Body of pancreas (tissue), 4 donors: ENCODE measurements around the gene SV2B.

ENCODE experiments used
- POLR2A ChIP-seq, 3 donors: fragments of 450-650 bp; IDR thresholded peaks; one replicate each; pipeline ENCODE4 v1.6.1; 2016; ENCODE audit warnings: antibody characterized with exemption in 3 of 3, mild to moderate bottlenecking in 2 of 3
- TF ChIP-seq, protein P1 (sequence below), 7 experiments: fragments of 450-650 bp in 4 of 7; fragments of 200-600 bp in 3 of 7; sonication (generic) in 3 of 7; IDR thresholded peaks; one replicate each; pipeline ENCODE4 v1.5.1; 2016 to 2019; ENCODE audit warnings: antibody characterized with exemption in 7 of 7

DNA sequence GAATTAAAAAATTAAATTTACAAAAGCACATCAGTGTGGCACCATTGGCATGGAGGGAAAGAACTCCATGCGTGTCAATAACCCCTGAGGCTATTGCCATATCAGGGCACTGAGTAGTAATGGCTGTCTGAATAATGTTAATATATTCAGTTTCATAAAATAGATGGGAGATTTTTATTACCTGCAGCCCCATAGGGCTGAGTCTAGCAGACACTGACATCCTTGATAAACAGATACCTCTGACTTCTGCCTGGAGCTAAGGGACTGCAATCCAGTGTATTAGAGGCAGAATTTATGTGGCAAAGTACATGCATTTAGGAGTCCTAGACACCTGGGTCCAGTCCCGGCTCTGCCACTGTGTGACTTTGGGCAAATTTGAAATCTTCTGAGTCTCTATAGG, 38.8 kb upstream of the SV2B start:
- TF ChIP-seq, protein P1, sequence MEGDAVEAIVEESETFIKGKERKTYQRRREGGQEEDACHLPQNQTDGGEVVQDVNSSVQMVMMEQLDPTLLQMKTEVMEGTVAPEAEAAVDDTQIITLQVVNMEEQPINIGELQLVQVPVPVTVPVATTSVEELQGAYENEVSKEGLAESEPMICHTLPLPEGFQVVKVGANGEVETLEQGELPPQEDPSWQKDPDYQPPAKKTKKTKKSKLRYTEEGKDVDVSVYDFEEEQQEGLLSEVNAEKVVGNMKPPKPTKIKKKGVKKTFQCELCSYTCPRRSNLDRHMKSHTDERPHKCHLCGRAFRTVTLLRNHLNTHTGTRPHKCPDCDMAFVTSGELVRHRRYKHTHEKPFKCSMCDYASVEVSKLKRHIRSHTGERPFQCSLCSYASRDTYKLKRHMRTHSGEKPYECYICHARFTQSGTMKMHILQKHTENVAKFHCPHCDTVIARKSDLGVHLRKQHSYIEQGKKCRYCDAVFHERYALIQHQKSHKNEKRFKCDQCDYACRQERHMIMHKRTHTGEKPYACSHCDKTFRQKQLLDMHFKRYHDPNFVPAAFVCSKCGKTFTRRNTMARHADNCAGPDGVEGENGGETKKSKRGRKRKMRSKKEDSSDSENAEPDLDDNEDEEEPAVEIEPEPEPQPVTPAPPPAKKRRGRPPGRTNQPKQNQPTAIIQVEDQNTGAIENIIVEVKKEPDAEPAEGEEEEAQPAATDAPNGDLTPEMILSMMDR (IDR thresholded peaks at IDR 0.05), result no peak
- TF ChIP-seq POLR2A (IDR thresholded peaks at IDR 0.05), result no peak
